Suppressor macrophage (primary cell): ENCODE data around the gene PPL.
"Not testable (repeated sequence)": the region's sequence is repeated elsewhere in the genome, so short reads cannot be mapped to it uniquely, and the experiment has no call there.

Experiments
- DNase-seq, 4 experiments: peaks; one replicate each; pipeline ENCODE4 v3.0.0-alpha.2; 2020 to 2022

The PPL gene

DNA sequence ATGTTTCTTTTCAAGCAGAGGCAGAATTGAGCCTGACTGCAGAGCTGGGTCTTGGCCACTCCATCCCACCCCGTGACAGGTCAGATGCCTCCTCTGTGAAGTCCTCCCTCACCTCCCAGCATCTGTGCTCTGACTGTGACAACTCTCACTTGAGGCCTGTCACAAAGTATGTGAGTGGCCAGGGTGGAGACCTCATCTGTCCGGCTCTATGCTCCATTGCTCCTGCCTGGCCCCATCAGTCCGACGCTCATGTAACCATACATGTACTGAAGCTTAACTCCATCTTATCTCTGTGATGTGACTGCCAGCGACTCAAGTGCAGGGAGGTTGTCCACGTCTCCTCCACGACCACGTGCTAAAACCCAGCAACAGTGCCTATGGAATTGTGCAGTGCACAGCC, 3.5 kb downstream of the PPL start:
- no peak for DNase-seq

GRCh38 chr16:4931381-4931780, 5.6 kb downstream of the PPL start:
- DNase-seq = no peak

DNA sequence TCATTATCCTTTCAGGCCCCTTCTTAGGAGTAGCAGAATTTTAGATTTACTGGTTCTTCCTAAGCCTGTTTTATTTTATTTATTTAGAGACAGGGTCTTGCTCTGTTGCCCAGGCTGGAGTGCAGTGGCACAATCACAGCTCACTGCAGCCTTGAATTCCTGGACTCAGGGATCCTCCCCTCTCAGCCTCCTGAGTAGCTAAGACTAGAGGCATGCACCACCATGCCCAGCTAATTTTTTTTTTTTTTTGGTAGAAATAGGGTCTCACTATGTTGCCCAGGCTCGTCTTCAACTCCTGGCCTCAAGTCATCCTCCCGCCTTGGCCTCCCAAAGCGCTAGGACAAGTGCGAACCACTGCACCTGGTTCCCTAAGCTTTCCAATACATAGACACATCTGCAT, 7.3 kb downstream of the PPL start:
- DNase-seq = not testable (repeated sequence)

GRCh38 chr16:4928227-4928626, 8.7 kb downstream of the PPL start:
- DNase-seq = no peak

- no peak for DNase-seq
These were observed 9.3 kb downstream of the PPL start for GRCh38 chr16:4927661-4928060.

GRCh38 chr16:4926928-4927327, 10.0 kb downstream of the PPL start:
- DNase-seq = no peak

DNA sequence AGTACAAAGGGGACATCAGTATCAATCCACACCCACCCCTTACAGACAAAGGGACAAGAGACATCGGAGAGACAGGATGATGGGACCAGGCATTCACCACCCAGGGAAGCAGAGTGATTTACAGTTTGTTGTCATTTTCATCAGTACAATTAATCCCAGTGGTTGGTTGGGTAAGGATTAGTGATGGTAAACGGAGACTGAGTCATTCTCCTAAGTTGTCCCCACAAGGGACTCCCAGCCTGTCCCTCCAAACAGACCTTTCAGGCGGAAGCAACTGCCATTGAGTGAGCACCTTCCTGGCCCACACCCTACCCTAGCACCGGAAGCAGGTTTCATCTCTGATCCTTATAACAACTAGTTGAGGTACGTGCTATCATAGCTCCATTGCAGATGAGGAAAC, 11.2 kb downstream of the PPL start:
- no peak for DNase-seq

DNA sequence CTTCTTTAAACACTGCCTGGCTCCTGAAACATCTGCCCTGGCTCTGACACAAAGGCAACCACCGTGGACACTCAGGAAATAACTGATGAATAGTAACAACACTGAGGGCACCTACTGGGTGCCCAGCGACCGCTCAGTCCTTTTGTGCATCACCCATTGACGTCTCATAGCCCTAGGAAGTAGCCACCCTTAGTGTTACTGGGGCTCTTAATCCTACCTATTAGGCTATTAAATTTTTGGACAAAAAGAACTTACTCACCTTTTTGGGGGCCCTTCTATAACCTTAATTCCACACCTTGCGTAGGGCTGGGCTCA, 11.7 kb downstream of the PPL start:
- DNase-seq = no peak

GRCh38 chr16:4924593-4925292, 12.2 kb downstream of the PPL start:
- DNase-seq = no peak

- no peak for DNase-seq
These were observed 13.1 kb downstream of the PPL start for GRCh38 chr16:4923853-4924252.

DNA sequence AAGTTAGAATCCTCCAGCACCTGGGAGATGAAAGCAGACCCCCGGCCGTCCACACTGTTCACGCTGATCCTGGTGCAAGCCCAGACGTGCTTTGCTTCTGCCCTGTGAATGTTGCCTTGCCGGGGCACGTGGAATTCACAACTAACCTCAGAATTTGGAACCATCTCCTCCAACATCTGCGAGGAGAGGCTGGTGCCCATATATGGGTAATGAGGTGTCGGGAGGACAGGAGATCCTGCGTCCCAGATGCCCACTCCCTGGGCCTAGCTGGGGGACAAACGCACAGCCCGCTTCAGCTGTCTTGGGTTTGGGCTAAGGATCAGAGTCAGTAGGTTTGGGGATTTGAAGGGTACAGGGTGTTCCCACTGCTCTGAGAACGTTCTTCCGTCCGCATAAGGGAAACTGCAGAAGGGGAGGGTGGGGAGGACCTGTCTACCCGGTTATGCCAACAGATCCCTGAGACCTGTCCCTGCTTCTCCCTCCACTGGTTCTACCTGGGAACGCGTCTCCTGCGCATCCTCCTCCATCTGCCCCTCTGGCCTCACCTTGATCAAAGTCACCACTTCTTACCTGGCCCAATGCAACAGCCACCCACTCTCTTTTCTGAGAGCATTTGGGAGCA, 14.1 kb downstream of the PPL start:
- no peak for DNase-seq

DNA sequence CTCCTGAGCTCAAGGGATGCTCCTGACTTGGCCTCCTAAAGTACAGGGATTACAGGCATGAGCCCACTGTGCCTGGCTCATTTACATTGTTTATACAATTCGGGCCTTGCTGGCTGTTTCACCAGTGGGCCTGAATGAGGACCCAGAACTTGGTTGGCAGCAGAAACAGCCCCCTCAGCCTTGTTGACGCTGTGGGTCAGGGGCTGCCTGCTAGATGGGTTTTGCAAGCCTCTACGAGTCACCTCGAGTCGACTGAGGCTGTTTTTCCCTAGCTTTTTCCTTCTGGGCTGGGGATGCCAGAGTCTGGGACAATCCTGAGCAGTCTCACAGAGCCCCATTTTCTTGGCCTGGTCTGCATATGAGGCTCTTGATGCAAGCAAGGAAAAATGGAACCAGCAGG, 16.1 kb downstream of the PPL start:
- DNase-seq = no peak

GRCh38 chr16:4918781-4919251, 18.1 kb downstream of the PPL start:
- DNase-seq = no peak

GRCh38 chr16:4917117-4917516, 19.8 kb downstream of the PPL start:
- DNase-seq = no peak

DNA sequence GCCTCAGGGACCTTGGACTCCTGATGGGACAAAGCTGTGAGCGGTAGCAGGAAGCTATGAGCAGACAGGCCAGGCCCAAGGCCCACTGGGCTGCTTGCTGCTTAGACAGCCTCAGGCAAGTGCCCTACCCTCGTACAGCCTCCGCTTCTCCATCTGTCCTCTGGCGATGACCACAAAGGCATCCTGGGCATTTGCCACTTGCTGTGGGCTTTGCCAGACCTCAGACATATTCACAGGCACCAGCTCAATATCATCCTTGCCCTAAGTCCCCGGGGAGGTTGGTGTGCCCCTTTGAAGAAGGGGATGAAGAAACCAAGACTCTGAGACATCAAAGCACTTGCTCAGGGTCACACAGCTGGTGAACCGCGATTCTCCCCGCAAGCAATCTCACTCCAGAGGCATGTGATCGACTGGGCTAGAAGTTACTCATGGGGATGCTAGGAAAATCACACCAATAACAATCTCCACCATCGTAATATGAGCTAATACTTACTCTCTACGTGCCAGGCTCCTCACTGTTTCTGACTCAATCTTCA, 21.7 kb downstream of the PPL start:
- DNase-seq = no peak

DNA sequence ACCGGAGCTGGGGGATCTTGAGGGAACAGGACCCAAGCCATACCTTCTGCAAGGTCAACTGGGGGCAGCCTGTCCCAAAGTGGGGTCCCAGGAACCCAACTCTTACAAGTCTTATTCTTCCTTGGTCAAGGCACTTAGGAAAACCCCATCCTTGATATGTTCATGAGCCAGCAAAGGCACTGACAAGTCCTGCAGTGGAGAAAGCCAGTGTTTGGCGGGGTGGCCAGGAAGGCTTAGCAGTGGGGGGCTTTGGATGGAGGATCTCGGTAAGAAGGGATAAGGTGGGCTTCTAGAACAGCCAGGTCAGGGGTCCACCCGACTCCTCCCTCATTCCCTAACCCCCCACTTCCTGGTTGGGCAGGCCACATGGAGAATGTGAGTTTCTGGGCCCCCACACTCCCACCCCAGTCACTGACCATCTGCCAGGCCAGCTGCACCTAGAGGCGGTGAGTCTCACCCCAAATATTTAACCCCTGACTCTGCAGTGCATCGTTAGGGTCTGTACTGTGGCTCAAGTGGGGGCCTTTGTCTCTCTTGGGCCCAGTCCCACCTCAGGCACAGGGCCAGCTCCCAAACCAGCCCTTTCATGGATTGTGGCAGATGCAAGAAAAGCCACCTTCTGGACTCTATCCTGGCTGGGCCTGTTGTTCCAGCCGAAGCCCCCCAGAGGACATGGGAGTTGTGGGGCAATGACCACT, 22.3 kb downstream of the PPL start:
- no peak for DNase-seq

DNA sequence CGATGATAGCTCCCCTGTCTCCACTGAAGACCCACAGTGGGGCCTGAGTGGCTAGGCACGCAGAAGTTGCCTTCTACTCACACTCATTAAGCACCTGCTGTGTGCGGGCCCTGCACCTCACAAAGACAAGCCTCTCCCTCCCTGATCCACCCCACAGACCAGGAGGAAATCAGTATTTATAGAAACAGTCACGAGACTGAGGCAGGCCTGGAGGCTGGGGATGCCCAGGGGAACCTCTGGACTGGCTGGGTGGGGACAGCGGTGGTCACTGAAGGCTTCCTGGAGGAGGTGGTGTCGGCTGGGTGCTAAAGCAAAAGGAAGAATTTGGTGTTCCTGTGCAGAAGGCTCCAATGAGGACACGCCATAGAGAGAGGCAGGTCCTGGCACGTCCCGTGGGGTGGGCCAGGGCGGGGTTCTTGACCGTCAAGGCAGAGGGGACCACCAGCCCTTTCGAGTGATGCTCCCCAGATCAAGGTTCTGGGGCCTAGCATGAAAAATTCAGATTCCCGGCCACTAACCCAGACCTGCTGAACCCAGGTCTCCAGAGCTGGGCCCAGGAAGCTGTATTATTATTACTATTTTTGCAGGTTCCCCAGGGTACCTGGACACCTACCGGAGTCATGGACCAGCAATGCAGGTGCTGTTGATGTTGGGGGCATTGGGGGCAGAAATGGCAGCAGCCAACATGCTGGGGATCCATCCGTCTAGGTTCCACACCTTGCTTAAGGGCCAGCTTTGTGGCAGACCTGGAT, 23.0 kb downstream of the PPL start:
- DNase-seq = no peak

GRCh38 chr16:4913130-4913773, 23.7 kb downstream of the PPL start:
- no peak for DNase-seq

GRCh38 chr16:4911970-4912386, 25.0 kb downstream of the PPL start:
- no peak for DNase-seq

DNA sequence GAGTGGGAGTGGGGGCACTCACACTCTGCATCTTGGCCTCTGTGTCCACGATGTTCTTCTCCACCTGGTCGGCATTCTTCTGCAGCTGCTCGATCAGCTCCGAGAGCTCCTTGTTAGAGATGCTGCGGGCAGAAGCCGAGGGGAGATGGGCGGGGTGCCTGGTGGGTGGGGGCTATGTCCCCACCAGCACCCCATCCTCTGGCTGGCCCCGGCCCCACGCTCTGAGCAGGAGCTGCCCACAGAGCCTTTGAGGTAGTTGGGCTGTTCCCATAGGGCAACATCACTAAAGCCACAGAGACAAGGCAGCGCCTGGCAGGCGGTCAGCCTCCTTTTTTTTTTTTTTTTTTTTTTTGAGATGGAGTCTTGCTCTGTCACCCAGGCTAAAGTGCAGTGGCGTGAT, 26.1 kb downstream of the PPL start:
- no peak for DNase-seq

DNA sequence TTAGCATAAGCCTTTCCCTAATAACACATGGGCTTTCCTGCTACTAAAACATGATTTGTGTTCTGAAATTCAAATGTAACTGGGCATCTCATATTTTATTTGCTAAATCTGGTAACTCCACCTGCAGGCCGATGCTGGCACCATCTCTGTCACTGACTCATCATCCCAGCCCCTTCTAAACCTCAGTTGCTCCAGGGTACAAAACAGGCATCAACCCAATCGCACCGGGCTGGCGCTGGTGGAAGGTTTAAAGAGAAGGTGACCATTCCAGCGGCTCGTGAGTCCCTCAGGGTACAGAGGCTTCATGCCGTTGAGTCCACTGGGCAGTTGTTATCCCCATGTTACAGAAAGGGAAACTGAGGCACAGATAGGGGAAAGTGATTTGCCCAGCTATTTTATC, 27.1 kb downstream of the PPL start:
- DNase-seq = no peak

GRCh38 chr16:4908854-4909401, 28.0 kb downstream of the PPL start:
- no peak for DNase-seq
